Heart right ventricle (tissue), 16 donors: ENCODE results near the gene CDC42BPG. TPM values are rescaled to one million over a fixed set of nuclear protein-coding genes. Genes with fewer than 3 reads are reported as not detected.

Experiments used
- ATAC-seq, 8 donors: fragments of 200-7000 bp; cut with Tn5 transposase; one replicate each; pipeline ENCODE4 v1.9.1; 2020; ENCODE audit warnings: mild to moderate bottlenecking in 8 of 8, moderate library complexity in 8 of 8, moderate number of reproducible peaks in 1 of 8
- DNase-seq, 2 donors: peaks; one replicate each; pipeline ENCODE4 v3.0.0-alpha.2; 2020
- H3K27ac ChIP-seq, 10 donors: fragments of 200-600 bp; sonication (generic) in 2 of 10; one replicate each; pipeline versions ENCODE4 v1.5.0 to v1.8.0; 2020 to 2022; ENCODE audit warnings: mild to moderate bottlenecking in 3 of 10
- H3K27me3 ChIP-seq, 7 donors: fragments of 200-600 bp; one replicate each; pipeline ENCODE4 v1.8.0; 2021 to 2022; ENCODE audit warnings: mild to moderate bottlenecking in 2 of 7
- H3K36me3 ChIP-seq, 9 donors: fragments of 200-600 bp; sonication (generic) in 1 of 9; one replicate each; pipeline versions ENCODE4 v1.5.0 to v1.8.0; 2020 to 2022; ENCODE audit warnings: mild to moderate bottlenecking in 2 of 9
- H3K4me1 ChIP-seq, 9 donors: fragments of 200-600 bp; sonication (generic) in 1 of 9; one replicate each; pipeline versions ENCODE4 v1.5.0 to v1.8.0; 2020 to 2022; ENCODE audit warnings: mild to moderate bottlenecking in 4 of 9
- H3K4me3 ChIP-seq, 10 donors: fragments of 200-600 bp; sonication (generic) in 2 of 10; one replicate each; pipeline versions ENCODE4 v1.5.0 to v1.8.0; 2020 to 2022; ENCODE audit warnings: mild to moderate bottlenecking in 7 of 10, moderate library complexity in 2 of 10
- H3K9me3 ChIP-seq, 11 donors: fragments of 200-600 bp in 10 of 11; sonication (generic) in 2 of 11; one replicate each; pipeline versions ENCODE4 v1.5.0 to v1.8.0; 2013 to 2022; ENCODE audit warnings: mild to moderate bottlenecking in 2 of 11, control low read depth in 1 of 11, moderate library complexity in 1 of 11
- WGBS, 2 donors: extraction: QIAGEN DNeasy Blood & Tissue Kit; methylation state at CpG; one replicate each; pipeline ENCODE4 v1.1.7; 2013; ENCODE audit warnings: inconsistent platforms in 1 of 2; 5-methylcytosine and 5-hydroxymethylcytosine counted together
- intact Hi-C, 10 donors: fragments of 100-400 bp; cut with DNase I; formaldehyde crosslinking; loops; one replicate each; pipeline versions ENCODE4 v1.11.1 to v1.14.2; 2022
- polyA plus RNA-seq, 2 donors: library from polyadenylated mRNA; stranded (reverse); fragments of 200-250 nt; gene quantifications; one replicate each; pipeline ENCODE4 v1.2.3, GENCODE V29; 2013
- total RNA-seq, 10 donors: library from RNA; stranded (reverse); fragmentation: NEBNext Ultra II Directional in 3 of 10; extraction: Animal tissue kit (Norgen Biotek cat#: 25700) in 3 of 10; gene quantifications; one replicate each; pipeline versions ENCODE4 v1.2.1 to v1.2.4, GENCODE V29; 2021 to 2023
- TF ChIP-seq, protein P1 (sequence below), 9 donors: fragments of 200-600 bp; sonication (generic) in 2 of 9; IDR thresholded peaks; one replicate each; pipeline versions ENCODE4 v1.5.0 to v1.8.0; 2021 to 2022; ENCODE audit warnings: antibody characterized with exemption in 9 of 9, mild to moderate bottlenecking in 5 of 9, moderate library complexity in 1 of 9
- donor health status: Arrhythmogenic right ventricular cardiomyopathy.
- donor health status: ischemic (EF 13 %, LVEDD 7.1; RV severe dilation, severe dysfunction).
- donor health status: healthy with polysubstance abuse.
- donor health status: DM: no; HTN: yes; CAD: no.
- donor health status: DM: no; HTN: no; CAD: no.
- donor health status: ischemic (EF 25% LVEDD 6.9; RV normal size, moderate dysfunction).
- donor health status: ischemic (EF 25% LVEDD 5.7; RV mildly dilated, moderate dysfunction).
- donor health status: healthy.
- donor health status: DM: yes; HTN: yes; CAD: no.
- donor health status: Ischemic cardiomyopathy.
- donor health status: ischemic (EF 35%, LVEDD 5.7; RV mildly dilated, moderate dysfunction).
- donor health status: nonischemic (EF 11% LVEDD 7.7; RV severe dilation, severe dysfunction).
- donor health status: DM: yes; HTN: yes; CAD: no.
- donor health status: PGD.
- donor health status: ischemic (EF 29% LVEDD 5.4; RV normal size, mild dysfunction).
- donor health status: nonischemic (EF 23%, LVEDD 6.1; RV moderate dilation, normal function).

CDC42BPG gene
- total and polyA plus RNA-seq, 12 donors: 0.04 to 1.3 (median 0.27) TPM

DNA sequence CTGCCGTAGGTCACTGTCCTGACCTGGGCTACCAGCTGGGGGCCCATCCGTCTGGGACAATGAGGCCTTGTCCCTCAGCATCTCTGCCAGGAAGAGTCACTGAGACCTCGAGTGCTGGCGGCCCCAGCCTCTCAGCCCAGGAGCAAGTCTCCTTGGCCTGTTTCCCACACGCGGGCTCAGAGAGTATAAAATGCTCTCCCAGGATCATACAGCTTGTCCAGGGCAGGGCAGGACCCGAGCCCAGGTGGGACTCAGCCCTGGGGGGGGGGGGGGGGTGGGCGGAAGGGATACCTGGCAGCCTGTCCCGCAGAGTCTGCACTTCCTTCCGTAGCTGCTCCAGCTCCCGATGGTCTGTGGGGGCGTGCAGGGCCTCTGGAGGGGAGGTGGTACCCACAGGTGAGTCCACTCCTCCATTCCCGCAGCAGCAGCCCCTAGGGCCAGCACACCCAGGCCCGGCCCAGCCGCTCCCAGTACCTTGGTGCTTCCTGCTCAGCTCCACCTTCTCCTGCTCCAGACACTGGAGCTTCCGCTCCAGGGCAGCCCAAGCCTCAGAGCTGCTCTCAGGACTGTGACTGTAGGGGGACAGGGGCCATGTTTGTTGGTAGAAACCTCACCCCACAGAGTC, 7.9 kb downstream of the CDC42BPG start:
- no peak overlapping the region for H3K27ac ChIP-seq
- H3K27me3 ChIP-seq: no peaks in the 10 kb centered on the region
- intact Hi-C loops: no loop called here
- ATAC-seq (no peak), DNase-seq (no peak)
- H3K9me3 ChIP-seq: no peaks in the 10 kb centered on the region
- 80 to 87% methylated on average over 16 of the region's 16 CpGs for WGBS, 2 donors
- H3K4me3 ChIP-seq: no peak overlapping the region
- TF ChIP-seq, protein P1, sequence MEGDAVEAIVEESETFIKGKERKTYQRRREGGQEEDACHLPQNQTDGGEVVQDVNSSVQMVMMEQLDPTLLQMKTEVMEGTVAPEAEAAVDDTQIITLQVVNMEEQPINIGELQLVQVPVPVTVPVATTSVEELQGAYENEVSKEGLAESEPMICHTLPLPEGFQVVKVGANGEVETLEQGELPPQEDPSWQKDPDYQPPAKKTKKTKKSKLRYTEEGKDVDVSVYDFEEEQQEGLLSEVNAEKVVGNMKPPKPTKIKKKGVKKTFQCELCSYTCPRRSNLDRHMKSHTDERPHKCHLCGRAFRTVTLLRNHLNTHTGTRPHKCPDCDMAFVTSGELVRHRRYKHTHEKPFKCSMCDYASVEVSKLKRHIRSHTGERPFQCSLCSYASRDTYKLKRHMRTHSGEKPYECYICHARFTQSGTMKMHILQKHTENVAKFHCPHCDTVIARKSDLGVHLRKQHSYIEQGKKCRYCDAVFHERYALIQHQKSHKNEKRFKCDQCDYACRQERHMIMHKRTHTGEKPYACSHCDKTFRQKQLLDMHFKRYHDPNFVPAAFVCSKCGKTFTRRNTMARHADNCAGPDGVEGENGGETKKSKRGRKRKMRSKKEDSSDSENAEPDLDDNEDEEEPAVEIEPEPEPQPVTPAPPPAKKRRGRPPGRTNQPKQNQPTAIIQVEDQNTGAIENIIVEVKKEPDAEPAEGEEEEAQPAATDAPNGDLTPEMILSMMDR (IDR thresholded peaks at IDR 0.05): no peak
- no peaks in the 10 kb centered on the region for H3K36me3 ChIP-seq
- H3K4me1 ChIP-seq: no peaks in the 10 kb centered on the region

DNA sequence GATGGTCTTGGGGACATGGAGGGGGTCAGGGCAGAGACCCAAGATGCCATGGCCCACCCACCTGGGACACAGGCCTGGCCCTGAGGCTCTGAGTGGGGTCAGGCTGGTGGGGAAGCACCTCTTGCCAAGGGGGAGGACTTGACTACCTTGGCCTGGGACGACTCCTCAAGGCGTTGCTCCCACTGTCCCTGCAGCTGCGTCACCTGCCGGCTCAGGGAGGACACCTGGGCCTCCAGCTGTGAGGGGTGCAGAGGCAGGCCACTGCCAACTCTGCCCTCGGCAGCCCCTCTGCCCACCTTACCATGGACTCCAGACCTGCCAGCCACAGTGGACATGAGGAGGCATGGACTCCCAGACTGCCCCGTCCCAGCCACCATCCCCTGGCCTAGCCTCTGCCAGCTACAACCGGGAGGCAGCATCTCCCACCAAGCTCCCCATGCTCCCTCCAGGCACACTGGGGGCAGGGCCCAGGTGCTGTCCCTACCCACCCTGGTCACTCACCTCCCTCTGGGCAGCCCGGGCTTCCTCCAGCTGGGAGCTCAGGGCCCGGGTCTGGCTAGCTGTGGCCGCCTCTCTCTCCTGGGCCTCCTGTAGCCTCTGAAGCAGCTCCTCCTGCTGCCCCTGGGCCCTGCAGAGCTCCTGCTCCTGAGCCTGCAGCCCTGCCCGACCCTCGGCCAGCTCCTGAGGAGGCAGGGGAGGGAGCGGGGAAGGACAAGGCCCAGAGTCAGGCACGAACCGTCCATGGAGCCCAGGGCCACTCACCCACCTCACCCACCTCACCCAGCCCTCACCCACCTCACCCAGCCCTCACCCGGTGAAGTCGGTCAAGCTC, 8.6 kb downstream of the CDC42BPG start:
- WGBS, 2 donors: 93 to 95% methylated on average over 17 of the region's 17 CpGs
- no peak overlapping the region for H3K4me3 ChIP-seq
- H3K4me1 ChIP-seq: no peaks in the 10 kb centered on the region
- no peaks in the 10 kb centered on the region for H3K27me3 ChIP-seq
- TF ChIP-seq, protein P1 (IDR thresholded peaks at IDR 0.05): no peak
- H3K27ac ChIP-seq: no peak overlapping the region
- no peak for ATAC-seq
- intact Hi-C loops: no loop called here
- no peaks in the 10 kb centered on the region for H3K36me3 ChIP-seq
- DNase-seq: no peak
- H3K9me3 ChIP-seq: no peaks in the 10 kb centered on the region

GRCh38 chr11:64834723-64835615, 9.5 kb downstream of the CDC42BPG start:
- intact Hi-C loops: no loop called here
- TF ChIP-seq, protein P1 (IDR thresholded peaks at IDR 0.05): no peak
- DNase-seq: no peak

DNA sequence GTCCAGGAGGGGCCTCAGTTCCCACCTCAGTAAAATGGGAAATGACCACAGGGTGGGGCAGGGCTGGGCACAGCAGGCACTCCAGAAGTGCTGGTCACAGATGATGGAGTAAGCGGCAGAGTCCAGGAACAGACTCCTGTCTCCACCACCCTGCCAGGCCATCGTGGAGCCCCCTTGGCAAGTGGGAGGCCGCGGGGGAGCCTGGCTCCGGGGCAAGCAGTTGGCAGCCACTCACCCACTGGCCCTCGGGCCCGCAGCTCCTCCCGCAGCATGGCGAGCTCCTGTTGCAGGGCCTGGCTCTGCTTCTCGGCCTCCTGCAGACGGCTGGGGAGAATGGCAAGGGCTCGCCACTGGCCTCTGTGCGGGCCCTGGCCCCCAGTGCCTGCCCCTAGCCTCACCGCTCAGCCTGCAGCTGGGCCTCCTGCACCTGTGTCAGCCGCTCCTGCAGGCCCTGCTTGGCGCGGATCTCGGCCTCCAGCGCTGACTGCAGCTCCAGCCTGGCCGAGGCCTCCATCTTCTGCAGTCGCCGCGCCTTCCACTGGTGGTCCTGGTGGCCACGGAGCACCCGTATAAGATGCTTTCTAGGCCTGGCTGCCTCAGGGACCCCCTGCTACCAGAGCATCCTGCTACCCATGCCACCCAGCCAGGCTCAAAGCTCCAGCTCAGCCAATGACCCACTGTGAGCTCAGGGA, 10.3 kb downstream of the CDC42BPG start:
- Histone ChIP-seq H3K27ac (no peak overlapping the region), H3K9me3 (no peaks in the 10 kb centered on the region), H3K27me3 (no peaks in the 10 kb centered on the region), H3K36me3 (no peaks in the 10 kb centered on the region), H3K4me1 (no peaks in the 10 kb centered on the region), H3K4me3 (no peak overlapping the region)
- TF ChIP-seq, protein P1 (IDR thresholded peaks at IDR 0.05): no peak
- WGBS, 2 donors: 92 to 94% methylated on average over 24 to 25 of the region's 25 CpGs
- no peak for DNase-seq
- intact Hi-C loops: no loop called here
- ATAC-seq: no peak

More at GRCh38 chr11:64834723-64835615, 9.5 kb downstream of the CDC42BPG start:
- no peaks in the 10 kb centered on the region for H3K27me3 ChIP-seq
- ATAC-seq: no peak
- H3K9me3 ChIP-seq: no peaks in the 10 kb centered on the region
- 87 to 93% methylated on average over 29 of the region's 29 CpGs for WGBS, 2 donors
- H3K4me1 ChIP-seq: no peaks in the 10 kb centered on the region
- H3K4me3 ChIP-seq: no peak overlapping the region
- H3K36me3 ChIP-seq: no peaks in the 10 kb centered on the region
- no peak overlapping the region for H3K27ac ChIP-seq
